H1 (cell line): ENCODE measurements around the gene MICALL2. TPM values are rescaled to one million over a fixed set of nuclear protein-coding genes. Genes with fewer than 3 reads are reported as not detected.

ENCODE experiments used
- CTCF ChIA-PET: fragments of 300-600 bp; sonication (Branson Sonifier 250); formaldehyde crosslinking; loops from one replicate; lab custom pipeline; 2021; ENCODE audit not compliant: partially characterized antibody; lab: Charles Lee
- POLR2A ChIA-PET: fragments of 300-600 bp; sonication (Branson Sonifier 250); formaldehyde crosslinking; loops from one replicate; lab custom pipeline; 2021; ENCODE audit warnings: inconsistent platforms; ENCODE audit not compliant: partially characterized antibody; lab: Charles Lee
- DNase-seq, 2 experiments: peaks; one replicate each; pipeline versions ENCODE4 v3.0.0 to v3.0.0-alpha.2; 2010 to 2022; ENCODE audit warnings: low spot score in 2 of 2, low read depth in 1 of 2, mixed read lengths in 1 of 2
- FAIRE-seq: peaks from 2 replicates; lab custom pipeline; 2011; peaks lifted over from hg19 to GRCh38; lab: Jason Lieb, UNC
- H2AFZ ChIP-seq: 2 replicates; pipeline ENCODE4 v1.8.1; 2012; ENCODE audit warnings: low read length, inconsistent platforms
- H2AK5ac ChIP-seq: 2 replicates; pipeline ENCODE4 v1.6.1; 2013; ENCODE audit warnings: low read depth, low read length
- H2BK120ac ChIP-seq: replicated peaks from 2 replicates; pipeline ENCODE3; 2013; ENCODE audit warnings: low read depth, low read length, inconsistent platforms
- H2BK12ac ChIP-seq: 2 replicates; pipeline ENCODE4 v1.6.1; 2013; ENCODE audit warnings: low read depth, low read length
- H2BK15ac ChIP-seq: 2 replicates; pipeline ENCODE4 v1.6.1; 2013; ENCODE audit warnings: low read length
- H2BK20ac ChIP-seq: 2 replicates; pipeline ENCODE4 v1.6.1; 2013; ENCODE audit warnings: low read length
- H2BK5ac ChIP-seq: 2 replicates; pipeline ENCODE4 v1.6.1; 2013; ENCODE audit warnings: low read depth, low read length
- H3K14ac ChIP-seq: 2 replicates; pipeline ENCODE4 v1.6.1; 2013; ENCODE audit warnings: inconsistent platforms; ENCODE audit not compliant: insufficient read length
- H3K18ac ChIP-seq: 2 replicates; pipeline ENCODE4 v1.6.1; 2013; ENCODE audit warnings: low read length; ENCODE audit errors: extremely low read depth
- H3K23ac ChIP-seq: 2 replicates; pipeline ENCODE4 v1.6.1; 2013; ENCODE audit warnings: inconsistent platforms; ENCODE audit not compliant: insufficient read length
- H3K23me2 ChIP-seq: 2 replicates; pipeline ENCODE4 v1.6.1; 2013; ENCODE audit warnings: low read depth, low read length
- H3K27ac ChIP-seq: 2 replicates; pipeline ENCODE4 v1.6.1; 2011; ENCODE audit warnings: low read depth, low read length, inconsistent platforms
- H3K27me3 ChIP-seq, 4 experiments: replicated peaks in 1 of 4; 1 replicate in 1 of 4; 2 replicates in 3 of 4; pipeline versions ENCODE4 v1.6.1 to v1.8.1; 2011 to 2013; ENCODE audit warnings: low read length in 3 of 4, mild to moderate bottlenecking in 3 of 4, inconsistent platforms in 2 of 4, mixed read lengths in 2 of 4, moderate library complexity in 1 of 4; ENCODE audit not compliant: control insufficient read depth in 3 of 4, insufficient read depth in 3 of 4; ENCODE audit errors: extremely low read depth in 1 of 4
- H3K36me3 ChIP-seq, 4 experiments: 2 replicates each; pipeline versions ENCODE4 v1.6.1 to v1.8.1; 2011 to 2013; ENCODE audit warnings: mild to moderate bottlenecking in 4 of 4, low read length in 3 of 4, moderate library complexity in 2 of 4, control low read depth in 1 of 4, inconsistent platforms in 1 of 4; ENCODE audit not compliant: insufficient read depth in 4 of 4, control insufficient read depth in 2 of 4
- H3K4ac ChIP-seq: replicated peaks from 2 replicates; pipeline ENCODE3; 2013; ENCODE audit warnings: low read length, low read depth, mixed read lengths, inconsistent platforms; ENCODE audit not compliant: insufficient read length
- H3K4me1 ChIP-seq, 4 experiments: replicated peaks in 1 of 4; 1 replicate in 1 of 4; 2 replicates in 3 of 4; pipeline versions ENCODE4 v1.6.1 to v1.8.1; 2011 to 2013; ENCODE audit warnings: low read length in 3 of 4, inconsistent platforms in 2 of 4, mixed read lengths in 1 of 4; ENCODE audit not compliant: insufficient read depth in 4 of 4, control insufficient read depth in 3 of 4
- H3K4me2 ChIP-seq, 2 experiments: 2 replicates each; pipeline versions ENCODE4 v1.6.1 to v1.8.1; 2011 to 2013; ENCODE audit warnings: low read depth in 2 of 2, low read length in 2 of 2, control low read depth in 1 of 2, inconsistent platforms in 1 of 2, mild to moderate bottlenecking in 1 of 2; ENCODE audit not compliant: insufficient read depth in 1 of 2
- H3K4me3 ChIP-seq, 4 experiments: fragments of 200-600, 300-600 bp in 1 of 4; sonication (generic), shearing (Covaris generic), sonication (Bioruptor Twin) in 1 of 4; 2 replicates each; pipeline versions ENCODE4 v1.5.1 to v1.8.1; 2011 to 2016; ENCODE audit warnings: low read length in 4 of 4, low read depth in 3 of 4, control low read depth in 2 of 4, inconsistent platforms in 2 of 4, mild to moderate bottlenecking in 2 of 4, mixed read lengths in 1 of 4, moderate library complexity in 1 of 4; ENCODE audit not compliant: insufficient read depth in 2 of 4; ENCODE audit errors: extremely low read depth in 1 of 4
- H3K56ac ChIP-seq: replicated peaks from 2 replicates; pipeline ENCODE3; 2013; ENCODE audit warnings: low read depth, mild to moderate bottlenecking, mixed read lengths, low read length, inconsistent platforms; ENCODE audit not compliant: insufficient read length
- H3K79me1 ChIP-seq: 2 replicates; pipeline ENCODE4 v1.6.1; 2013; ENCODE audit warnings: low read depth, low read length, control low read depth
- H3K79me2 ChIP-seq, 2 experiments: 2 replicates each; pipeline versions ENCODE4 v1.6.1 to v1.8.1; 2012 to 2013; ENCODE audit warnings: low read length in 2 of 2, mild to moderate bottlenecking in 2 of 2, inconsistent platforms in 1 of 2; ENCODE audit not compliant: insufficient read depth in 2 of 2, control insufficient read depth in 1 of 2
- H3K9ac ChIP-seq, 4 experiments: replicated peaks in 1 of 4; 1 replicate in 1 of 4; 2 replicates in 3 of 4; pipeline versions ENCODE4 v1.6.1 to v1.8.1; 2011 to 2013; ENCODE audit warnings: low read depth in 3 of 4, low read length in 3 of 4, control low read depth in 2 of 4, mild to moderate bottlenecking in 2 of 4, moderate library complexity in 2 of 4, inconsistent platforms in 1 of 4; ENCODE audit errors: extremely low read depth in 1 of 4
- H3K9me3 ChIP-seq, 2 experiments: 2 replicates each; pipeline versions ENCODE4 v1.6.1 to v1.8.1; 2012 to 2013; ENCODE audit warnings: mild to moderate bottlenecking in 2 of 2, moderate library complexity in 2 of 2, control low read depth in 1 of 2, inconsistent platforms in 1 of 2, low read depth in 1 of 2, low read length in 1 of 2, mixed read lengths in 1 of 2; ENCODE audit not compliant: insufficient read depth in 2 of 2
- H4K20me1 ChIP-seq, 2 experiments: replicated peaks in 1 of 2; 2 replicates each; pipeline versions ENCODE3 to v1.8.1; 2011 to 2013; ENCODE audit warnings: inconsistent platforms in 2 of 2, low read length in 2 of 2, mild to moderate bottlenecking in 1 of 2; ENCODE audit not compliant: insufficient read depth in 2 of 2, control insufficient read depth in 1 of 2
- H4K5ac ChIP-seq: 2 replicates; pipeline ENCODE4 v1.6.1; 2013; ENCODE audit warnings: low read length, low read depth, mixed read lengths, inconsistent platforms; ENCODE audit not compliant: insufficient read length
- H4K8ac ChIP-seq: 2 replicates; pipeline ENCODE4 v1.8.0; 2013; ENCODE audit warnings: mild to moderate bottlenecking, moderate library complexity, low read length, inconsistent platforms; ENCODE audit not compliant: insufficient read depth; ENCODE audit errors: extremely low read depth
- H4K91ac ChIP-seq: replicated peaks from 2 replicates; pipeline ENCODE3; 2013; ENCODE audit warnings: low read length, mixed read lengths, inconsistent platforms; ENCODE audit not compliant: insufficient read length
- CHD2 ChIP-seq: IDR thresholded peaks from 2 replicates; pipeline ENCODE4 v1.6.1; 2012; ENCODE audit warnings: low read length, improper control_type of control experiment
- EZH2 ChIP-seq: fragments of 200-600 bp; sonication (generic); IDR thresholded peaks from 2 replicates; pipeline ENCODE4 v1.7.1; 2012; ENCODE audit warnings: low read depth, mild to moderate bottlenecking, moderate library complexity, low read length, inconsistent platforms; ENCODE audit not compliant: severe bottlenecking
- HDAC2 ChIP-seq, 2 experiments: fragments of 300-600 bp in 1 of 2; sonication (generic) in 1 of 2; IDR thresholded peaks; 2 replicates each; pipeline ENCODE4 v1.6.1; 2011 to 2012; ENCODE audit warnings: low read depth in 2 of 2, low read length in 2 of 2, mild to moderate bottlenecking in 2 of 2, moderate library complexity in 2 of 2, borderline replicate concordance in 1 of 2, inconsistent platforms in 1 of 2
- KDM1A ChIP-seq: fragments of 200-600, 300-600 bp; sonication (generic); IDR thresholded peaks from 2 replicates; pipeline ENCODE4 v1.7.1; 2016; ENCODE audit warnings: mild to moderate bottlenecking, low read length, borderline replicate concordance
- POU5F1 ChIP-seq: IDR thresholded peaks from 2 replicates; pipeline ENCODE4 v1.6.1; 2011; ENCODE audit warnings: low read depth, mild to moderate bottlenecking, low read length, moderate library complexity
- RFX5 ChIP-seq: IDR thresholded peaks from 2 replicates; pipeline ENCODE4 v1.6.1; 2011; ENCODE audit warnings: low read depth, low read length, improper control_type of control experiment, borderline replicate concordance
- SIRT6 ChIP-seq: IDR thresholded peaks from one replicate; pipeline ENCODE4 v1.7.1; 2012; ENCODE audit warnings: low read length, inconsistent platforms
- SP4 ChIP-seq: IDR thresholded peaks from 2 replicates; pipeline ENCODE4 v1.6.1; 2012; ENCODE audit warnings: low read length, inconsistent platforms
- USF2 ChIP-seq: IDR thresholded peaks from 2 replicates; pipeline ENCODE4 v1.6.1; 2011; ENCODE audit warnings: low read length, improper control_type of control experiment
- YY1 ChIP-seq: IDR thresholded peaks from 2 replicates; pipeline ENCODE4 v1.6.1; 2011; ENCODE audit warnings: low read depth, mild to moderate bottlenecking, low read length
- ZNF274 ChIP-seq: IDR thresholded peaks from 2 replicates; pipeline ENCODE4 v1.7.0; 2012; ENCODE audit warnings: low read length, borderline replicate concordance; ENCODE audit errors: extremely low read depth
- WGBS, 2 experiments: shearing (Covaris generic) in 1 of 2; methylation state at CpG; one replicate each; pipeline versions ENCODE4 v1.1.6 to v1.1.7; 2013 to 2015; ENCODE audit warnings: low lambda C conversion rate in 2 of 2, mixed read lengths in 2 of 2, inconsistent platforms in 1 of 2, low coverage in 1 of 2, missing lambda C conversion rate in 1 of 2; ENCODE audit not compliant: insufficient replicate concordance in 2 of 2, insufficient coverage in 1 of 2, insufficient read length in 1 of 2; ENCODE audit errors: extremely low coverage in 1 of 2, missing lambda C conversion rate in 1 of 2; 5-methylcytosine and 5-hydroxymethylcytosine counted together
- polyA plus RNA-seq, 7 experiments: library from polyadenylated mRNA; depleted of rRNA in 3 of 7; stranded (reverse) in 5 of 7; unstranded in 2 of 7; fragments of >200 nt in 5 of 7; fragments of 200-250 nt in 2 of 7; gene quantifications; 1 replicate in 5 of 7; 2 replicates in 1 of 7; 4 replicates in 1 of 7; pipeline versions ENCODE4 v1.2.1 to v1.2.3, GENCODE V29; 2011 to 2013; ENCODE audit warnings: missing spikeins in 2 of 7, mixed read lengths in 2 of 7
- total RNA-seq: library from RNA; stranded (reverse); fragmentation: NEBNext Ultra II Directional; extraction: Animal tissue kit (Norgen Biotek cat#: 25700); gene quantifications from 2 replicates; pipeline ENCODE4 v1.2.1, GENCODE V29; 2021

Gene MICALL2
- total and polyA plus RNA-seq, 2 of the 8 experiments (the other 6 are each of a cell fraction or from before 2014, with no cell fraction given), result 5.3 to 8.5 TPM

- no peak overlapping the region for H3K4ac ChIP-seq
- H2BK20ac ChIP-seq, result no peak overlapping the region
- no peak for DNase-seq
- H3K4me1 ChIP-seq, result no peaks in the 10 kb centered on the region
- H2BK12ac ChIP-seq, result no peak overlapping the region
- FAIRE-seq, result no peak
- no peak overlapping the region for H3K56ac ChIP-seq
- H2BK120ac ChIP-seq, result no peak overlapping the region
- no peak overlapping the region for H2AFZ ChIP-seq
- H4K8ac ChIP-seq, result no peak overlapping the region
- WGBS, 2 experiments, result 97% methylated on average over 4 of the region's 4 CpGs; no CpG with 5 or more reads in 1 of the 2 experiments
- H4K5ac ChIP-seq, result no peak overlapping the region
- no peaks in the 10 kb centered on the region for H3K36me3 ChIP-seq
- H3K79me1 ChIP-seq, result no peaks in the 10 kb centered on the region
- no peak overlapping the region for H3K9ac ChIP-seq
- H3K27ac ChIP-seq, result no peak overlapping the region
- H3K4me2 ChIP-seq, result no peak overlapping the region
- POLR2A ChIA-PET, result no interaction called here
- no peaks in the 10 kb centered on the region for H4K20me1 ChIP-seq
- H3K23ac ChIP-seq, result no peak overlapping the region
- no peak overlapping the region for H4K91ac ChIP-seq
- CTCF ChIA-PET, result interaction anchor here (0.8 kb wide), 1 partner anchor 16 kb away, joined by 3 read pairs; no protein-coding TSS in a partner anchor
- H3K14ac ChIP-seq, result no peak overlapping the region
- H3K18ac ChIP-seq, result no peak overlapping the region
- H2BK5ac ChIP-seq, result no peak overlapping the region
- no peak overlapping the region for H2BK15ac ChIP-seq
- H3K27me3 ChIP-seq, result no peaks in the 10 kb centered on the region; a peak in 1 of 7 replicates
- no peaks in the 10 kb centered on the region for H3K23me2 ChIP-seq
- no peak overlapping the region for H3K4me3 ChIP-seq
- peaks cover 4 to 9% of the 10 kb centered on the region in 2 experiments; a peak in 3 of 4 replicates for H3K9me3 ChIP-seq
- no peak overlapping the region for H2AK5ac ChIP-seq
- no peaks in the 10 kb centered on the region for H3K79me2 ChIP-seq
- TF ChIP-seq ZNF274 (no peak), KDM1A (no peak), SP4 (no peak), YY1 (no peak), SIRT6 (no peak), RFX5 (no peak), EZH2 (no peak), USF2 (no peak), HDAC2 (IDR thresholded peaks at IDR 0.05; ENCODE audit: borderline replicate concordance in 1 of 2, low read depth in 2 of 2, low read length in 2 of 2) (no peak), CHD2 (no peak), POU5F1 (no peak)
These were observed 67.8 kb downstream of the MICALL2 start for GRCh38 chr7:1391449-1391848.
